ENCODE results near the gene AKAP5. TPM values are rescaled to one million over a fixed set of nuclear protein-coding genes. Genes with fewer than 3 reads are reported as not detected.
A peak's percentile ranks its signal among the peaks of the same experiment; 100 is the strongest.

Gene AKAP5
- total and polyA plus RNA-seq, 9 of the 15 experiments (the other 6 are each of a cell fraction or from before 2014, with no cell fraction given), result 0.06 to 0.94 (median 0.34) TPM

DNA sequence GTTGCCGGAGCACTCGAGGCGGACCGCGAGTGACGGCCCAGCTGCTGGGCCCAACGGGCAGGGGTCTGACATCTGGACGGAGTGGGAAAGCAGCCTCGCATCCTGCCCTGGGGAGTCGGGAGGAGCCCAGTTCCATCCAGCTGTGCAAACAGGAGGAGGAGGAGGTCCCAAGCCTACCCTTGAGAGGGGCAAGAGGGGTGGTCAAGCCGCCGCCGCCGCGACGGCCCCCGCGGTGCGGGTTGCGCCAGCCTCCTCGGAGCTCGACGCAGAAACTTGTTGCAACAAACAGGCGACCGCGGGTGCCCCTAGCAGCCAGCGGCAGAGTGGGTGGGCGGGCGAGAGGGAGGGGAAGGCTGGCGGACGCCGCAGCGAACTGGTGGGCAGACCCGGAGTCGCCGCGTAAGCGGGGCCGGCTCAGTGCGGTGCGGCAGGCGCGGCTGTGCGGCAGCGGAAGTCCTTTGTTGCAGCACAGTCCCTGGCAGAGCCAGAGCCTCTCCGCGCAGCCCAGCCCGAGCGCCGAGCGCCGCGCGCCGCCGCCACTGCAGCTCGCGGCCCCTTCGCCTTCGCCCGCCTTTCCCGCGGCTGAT, 39.1 kb downstream of the AKAP5 start, which contains the start of gene ZBTB1 (continued):
- TF ChIP-seq POLR2G (IDR thresholded peaks at IDR 0.05; ENCODE audit: low read depth, low read length), result peak; percentile 87
- peak; percentile 51; the same call in 1 of the 2 replicates for TF ChIP-seq ZBTB1 (CRISPR knock-in tag; IDR thresholded peaks at IDR 0.05; ENCODE audit: borderline replicate concordance, low read depth)
- TF ChIP-seq DACH1 (IDR thresholded peaks at IDR 0.05; ENCODE audit: partially characterized antibody), result peak; percentile 15
- TF ChIP-seq CREM (IDR thresholded peaks at IDR 0.05; ENCODE audit: low read depth), result peak; percentile 73
- 0 out of 2 replicates have a peak, but pooled peaks have one; percentile 6 for TF ChIP-seq SPI1 (IDR thresholded peaks at IDR 0.05; ENCODE audit: borderline replicate concordance, low read depth, low read length)
- TF ChIP-seq, protein P1, sequence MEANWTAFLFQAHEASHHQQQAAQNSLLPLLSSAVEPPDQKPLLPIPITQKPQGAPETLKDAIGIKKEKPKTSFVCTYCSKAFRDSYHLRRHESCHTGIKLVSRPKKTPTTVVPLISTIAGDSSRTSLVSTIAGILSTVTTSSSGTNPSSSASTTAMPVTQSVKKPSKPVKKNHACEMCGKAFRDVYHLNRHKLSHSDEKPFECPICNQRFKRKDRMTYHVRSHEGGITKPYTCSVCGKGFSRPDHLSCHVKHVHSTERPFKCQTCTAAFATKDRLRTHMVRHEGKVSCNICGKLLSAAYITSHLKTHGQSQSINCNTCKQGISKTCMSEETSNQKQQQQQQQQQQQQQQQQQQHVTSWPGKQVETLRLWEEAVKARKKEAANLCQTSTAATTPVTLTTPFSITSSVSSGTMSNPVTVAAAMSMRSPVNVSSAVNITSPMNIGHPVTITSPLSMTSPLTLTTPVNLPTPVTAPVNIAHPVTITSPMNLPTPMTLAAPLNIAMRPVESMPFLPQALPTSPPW (CRISPR knock-in tag; IDR thresholded peaks at IDR 0.05), result peak; percentile 8
- TF ChIP-seq CEBPB (tag; IDR thresholded peaks at IDR 0.05), result 0 out of 2 replicates have a peak, but pooled peaks have one; percentile 22
- TF ChIP-seq ELF1 (tag; IDR thresholded peaks at IDR 0.05), result peak; percentile 36; the same call in 1 of the 2 replicates
- TF ChIP-seq CHD1 (IDR thresholded peaks at IDR 0.05; ENCODE audit: low read length), result peak; percentile 52
- TF ChIP-seq, protein P2, sequence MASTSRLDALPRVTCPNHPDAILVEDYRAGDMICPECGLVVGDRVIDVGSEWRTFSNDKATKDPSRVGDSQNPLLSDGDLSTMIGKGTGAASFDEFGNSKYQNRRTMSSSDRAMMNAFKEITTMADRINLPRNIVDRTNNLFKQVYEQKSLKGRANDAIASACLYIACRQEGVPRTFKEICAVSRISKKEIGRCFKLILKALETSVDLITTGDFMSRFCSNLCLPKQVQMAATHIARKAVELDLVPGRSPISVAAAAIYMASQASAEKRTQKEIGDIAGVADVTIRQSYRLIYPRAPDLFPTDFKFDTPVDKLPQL (IDR thresholded peaks at IDR 0.05; ENCODE audit: extremely low read depth, insufficient read length), result peak; percentile 10
- peak; percentile 44; the same call in 1 of the 2 replicates for TF ChIP-seq PHF8 (IDR thresholded peaks at IDR 0.05; ENCODE audit: borderline replicate concordance, low read length)
- TF ChIP-seq SMAD3 (CRISPR knock-in tag; conservative IDR thresholded peaks at IDR 0.05), result no peak
- TF ChIP-seq CTBP1 (IDR thresholded peaks at IDR 0.05; ENCODE audit: borderline replicate concordance), result peak; percentile 93
- TF ChIP-seq NONO (IDR thresholded peaks at IDR 0.05; ENCODE audit: low read depth in 2 of 2, low read length in 1 of 2), result peak; percentile 53 to 55; a peak in 1 of 4 replicates
- TF ChIP-seq RNF2 (IDR thresholded peaks at IDR 0.05), result no peak
- peak; percentile 65 for TF ChIP-seq TAF1 (IDR thresholded peaks at IDR 0.05; ENCODE audit: control insufficient read depth, extremely low read depth, insufficient read depth, low read length, severe bottlenecking)
- TF ChIP-seq ASH1L (IDR thresholded peaks at IDR 0.05; ENCODE audit: borderline replicate concordance, low read depth, partially characterized antibody), result no peak
- no peak for TF ChIP-seq RFX5 (IDR thresholded peaks at IDR 0.05; ENCODE audit: low read depth, low read length)
- no peak for TF ChIP-seq ZNF785 (CRISPR knock-in tag; IDR thresholded peaks at IDR 0.05)
- 0 out of 2 replicates have a peak, but pooled peaks have one; percentile 8 for TF ChIP-seq CREB1 (IDR thresholded peaks at IDR 0.05)
- TF ChIP-seq CREB1 (CRISPR knock-in tag; IDR thresholded peaks at IDR 0.05), result no peak

Data from K562 (cell line).